ENCODE measurements around the gene GMDS.
"Not testable (repeated sequence)": the region's sequence is repeated elsewhere in the genome, so short reads cannot be mapped to it uniquely, and the experiment has no call there.

Gene GMDS

GRCh38 chr6:1770968-1771723 lies 474.3 kb downstream of the GMDS start:
- DNase-seq (ENCODE audit: low spot score): peak; percentile 7

DNA sequence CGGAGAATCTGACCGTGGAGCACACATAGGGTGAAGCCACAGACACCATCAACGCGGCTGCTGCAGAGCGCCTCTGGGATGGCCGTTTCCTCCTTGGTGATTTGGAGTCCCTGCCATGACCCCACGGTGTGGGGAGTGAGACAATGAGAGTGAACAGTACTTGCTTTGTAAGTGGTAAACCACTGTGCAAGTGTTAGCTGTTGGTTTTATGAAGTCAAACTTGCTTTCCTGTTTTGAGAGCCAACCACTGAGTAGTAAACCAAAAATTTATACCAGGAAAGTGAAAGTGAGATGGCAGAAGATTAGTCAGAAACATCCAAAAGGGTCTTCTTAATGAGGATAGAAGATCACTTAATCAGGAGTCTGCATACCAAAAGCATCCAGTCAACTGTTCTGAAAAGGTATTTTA lies 475.0 kb downstream of the GMDS start:
- peak; percentile 9 for DNase-seq (ENCODE audit: low spot score)

- no peak for DNase-seq (ENCODE audit: low spot score)
These were observed 477.7 kb downstream of the GMDS start for GRCh38 chr6:1767481-1768246.

GRCh38 chr6:1766654-1767053 lies 478.8 kb downstream of the GMDS start:
- DNase-seq (ENCODE audit: low spot score): no peak

- DNase-seq (ENCODE audit: low spot score): no peak
These were observed 480.1 kb downstream of the GMDS start for GRCh38 chr6:1765160-1765903.

- DNase-seq (ENCODE audit: low spot score): no peak
These were observed 480.9 kb downstream of the GMDS start for GRCh38 chr6:1764397-1764987.

DNA sequence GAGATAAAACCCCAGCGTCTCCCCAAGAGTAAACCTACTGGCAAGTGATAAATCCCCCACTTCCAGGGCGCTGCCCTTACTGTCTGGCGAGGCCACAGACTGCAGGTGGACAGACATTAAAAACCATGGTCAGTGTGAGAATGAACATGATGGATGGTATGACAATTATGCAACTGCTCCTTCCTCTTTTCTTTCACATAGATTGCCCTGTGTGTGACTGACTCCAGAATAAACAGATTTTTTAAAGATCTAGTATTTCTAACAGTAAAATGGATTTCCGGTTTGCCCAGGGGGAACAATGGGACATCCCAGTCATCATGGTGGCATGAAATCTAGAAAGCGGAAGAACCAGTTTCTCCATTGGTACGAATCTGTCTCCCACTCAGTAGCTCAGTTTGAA lies 482.0 kb downstream of the GMDS start:
- DNase-seq (ENCODE audit: low spot score): no peak

GRCh38 chr6:1762203-1762602 lies 483.2 kb downstream of the GMDS start:
- no peak for DNase-seq (ENCODE audit: low spot score)

DNA sequence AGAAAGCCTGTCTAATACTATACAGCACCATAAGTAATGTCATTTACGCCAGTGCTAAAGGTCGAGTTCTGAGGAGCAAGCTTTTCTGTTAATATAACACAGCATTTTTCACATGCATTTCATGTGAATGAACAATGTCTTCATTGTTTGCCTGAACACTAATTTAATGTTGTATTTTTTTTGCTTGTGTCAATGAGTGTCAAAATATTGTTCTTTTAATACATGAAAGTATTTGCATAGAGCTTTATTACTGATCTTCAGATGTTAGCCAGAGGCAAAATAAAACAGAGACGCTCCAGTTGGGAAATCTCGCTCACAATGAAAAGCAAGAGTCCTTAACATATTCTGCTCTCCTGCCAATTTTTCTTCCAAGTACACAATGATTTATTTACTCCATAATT lies 483.9 kb downstream of the GMDS start:
- DNase-seq (ENCODE audit: low spot score): no peak

- no peak for DNase-seq (ENCODE audit: low spot score)
These were observed 484.5 kb downstream of the GMDS start for GRCh38 chr6:1760876-1761275.

GRCh38 chr6:1759870-1760269 lies 485.5 kb downstream of the GMDS start:
- DNase-seq (ENCODE audit: low spot score): no peak

DNA sequence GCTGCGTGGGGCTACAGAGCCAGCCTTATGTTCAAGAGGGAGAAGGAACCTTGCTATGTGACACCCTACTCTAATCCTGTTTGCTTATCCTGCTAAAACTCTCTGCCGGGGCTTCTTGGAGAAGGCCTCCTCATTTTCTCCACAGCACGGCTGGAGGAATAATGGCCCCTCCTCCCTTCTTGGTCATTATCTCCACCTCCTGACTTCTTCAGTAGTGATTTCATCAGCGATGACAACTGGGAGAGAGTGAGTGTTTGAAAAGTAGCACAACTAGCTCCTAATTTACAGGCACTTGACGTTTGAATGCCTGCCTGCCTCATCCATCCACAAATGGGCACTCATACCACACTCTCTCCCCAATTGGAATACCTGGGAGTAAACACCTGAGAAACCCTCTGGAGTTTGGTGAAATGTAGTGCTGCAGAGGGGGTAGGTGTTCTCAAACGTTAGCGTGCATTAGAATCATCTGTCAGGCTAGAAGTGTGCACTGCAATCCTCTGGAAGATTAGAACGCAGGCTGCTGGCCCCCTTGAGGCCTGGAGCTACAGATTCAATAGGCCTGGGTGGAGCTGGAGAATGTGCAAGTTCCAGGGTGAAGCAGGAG lies 487.2 kb downstream of the GMDS start:
- no peak for DNase-seq (ENCODE audit: low spot score)

GRCh38 chr6:1757131-1757530 lies 488.3 kb downstream of the GMDS start:
- DNase-seq (ENCODE audit: low spot score): no peak

- DNase-seq (ENCODE audit: low spot score): no peak
These were observed 488.8 kb downstream of the GMDS start for GRCh38 chr6:1756472-1757129.

GRCh38 chr6:1751063-1751462 lies 494.3 kb downstream of the GMDS start:
- DNase-seq (ENCODE audit: low spot score): not testable (repeated sequence)

- DNase-seq (ENCODE audit: low spot score): no peak
These were observed 496.4 kb downstream of the GMDS start for GRCh38 chr6:1749041-1749440.

- no peak for DNase-seq (ENCODE audit: low spot score)
These were observed 497.9 kb downstream of the GMDS start for GRCh38 chr6:1747531-1747930.

DNA sequence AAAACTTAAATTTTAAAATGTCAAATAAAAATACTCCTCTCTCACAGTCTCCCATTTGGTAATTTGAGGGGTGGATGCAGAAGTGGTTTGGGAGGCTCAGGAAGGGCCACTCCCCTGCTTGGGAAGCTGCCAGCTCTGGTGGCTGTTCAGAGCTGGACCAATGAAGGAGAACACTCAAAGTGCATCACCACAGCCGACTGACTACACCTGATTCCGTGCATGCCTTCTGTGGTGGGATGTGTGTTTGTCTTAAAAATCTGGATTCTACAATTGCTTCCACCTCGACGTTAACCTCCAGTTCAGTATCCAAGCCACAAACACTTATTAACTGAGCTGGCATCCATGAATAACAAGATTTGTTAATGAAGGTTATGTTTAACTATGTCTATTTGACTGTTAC lies 498.4 kb downstream of the GMDS start:
- DNase-seq (ENCODE audit: low spot score): no peak

DNA sequence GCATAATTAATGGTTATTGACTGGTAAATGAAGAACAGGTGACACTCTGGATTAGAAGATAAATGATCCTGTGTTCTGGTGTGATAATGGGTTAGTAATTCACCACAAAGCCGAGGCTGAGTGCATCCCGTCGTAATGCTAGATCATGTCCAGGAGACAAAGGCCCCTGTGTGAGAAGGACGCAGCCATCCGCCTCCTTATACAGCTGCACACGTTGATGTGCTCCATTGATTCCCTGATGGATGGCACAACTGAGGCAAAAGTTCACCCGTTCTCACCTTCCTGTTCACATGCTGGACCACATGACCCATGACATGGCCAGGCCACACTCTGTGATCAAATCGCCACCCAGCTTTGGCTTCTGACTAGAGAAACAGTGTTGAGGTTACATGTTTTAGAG lies 499.6 kb downstream of the GMDS start:
- DNase-seq (ENCODE audit: low spot score): no peak

GRCh38 chr6:1744543-1744942 lies 500.9 kb downstream of the GMDS start:
- no peak for DNase-seq (ENCODE audit: low spot score)

- DNase-seq (ENCODE audit: low spot score): no peak
These were observed 505.7 kb downstream of the GMDS start for GRCh38 chr6:1739680-1740079.

DNA sequence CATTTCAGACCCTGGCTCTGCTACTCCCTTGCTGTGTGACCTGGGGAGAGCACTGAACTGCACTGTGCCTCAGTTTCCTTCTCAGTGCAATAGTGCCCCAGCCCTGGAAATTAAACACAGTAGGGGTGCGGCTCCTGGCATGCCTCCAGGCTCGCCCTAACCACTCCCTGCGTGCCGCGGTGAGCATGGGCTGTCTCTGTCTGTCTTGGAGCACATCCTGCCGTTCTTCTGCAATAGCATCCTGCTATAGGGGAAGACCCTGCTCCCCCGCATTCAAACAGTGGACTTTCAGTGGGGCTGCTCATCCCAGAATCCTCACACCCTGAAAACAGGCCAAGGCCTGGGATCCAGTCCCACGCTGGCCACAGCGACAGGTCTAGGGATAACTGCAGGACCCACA lies 506.2 kb downstream of the GMDS start:
- no peak for DNase-seq (ENCODE audit: low spot score)
